Measurements from ENCODE around the gene HSF2BP. TPM values are rescaled to one million over a fixed set of nuclear protein-coding genes. Genes with fewer than 3 reads are reported as not detected.

HSF2BP gene
- total and polyA plus RNA-seq, 12 donors: 0.12 to 0.51 (median 0.18) TPM; not detected in 6

DNA sequence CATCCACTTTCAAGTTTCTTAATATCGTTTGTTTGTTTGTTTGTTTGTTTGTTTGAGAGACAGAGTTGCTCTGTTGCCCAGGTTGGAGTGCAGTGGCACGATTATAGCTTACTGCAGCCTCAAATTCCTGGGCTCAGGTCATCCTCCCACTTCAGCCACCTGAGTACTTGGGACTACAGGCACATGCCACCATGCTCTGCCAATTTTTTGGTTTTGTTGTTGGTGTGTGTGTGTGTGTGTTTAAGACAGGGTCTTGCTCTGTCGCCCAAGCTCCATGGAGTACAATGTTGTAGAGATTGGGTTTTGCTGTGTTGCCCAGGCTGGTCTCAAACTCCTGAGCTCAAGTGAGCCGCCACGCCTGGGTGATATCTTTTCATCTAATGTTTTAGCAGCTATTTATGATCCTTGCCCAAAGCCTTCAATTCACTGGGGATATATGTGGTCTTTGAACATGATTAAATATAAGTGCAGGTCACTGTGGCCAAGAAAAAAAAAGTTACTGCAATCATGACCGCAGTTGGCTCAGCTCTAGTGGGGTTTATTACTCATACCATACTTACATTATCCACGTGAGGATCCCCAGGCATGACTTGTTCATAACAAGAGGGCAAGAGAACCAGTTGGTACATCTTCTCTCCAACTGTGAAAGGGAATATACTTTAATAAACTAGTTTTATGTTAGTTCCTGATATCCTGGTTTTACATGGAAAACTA, 8.1 kb upstream of the HSF2BP start:
- Histone ChIP-seq H3K4me1 (peaks cover 0 to 15% (median 8%) of the 10 kb centered on the region in 9 donors), H3K27ac (no peak overlapping the region), H3K36me3 (peaks cover 0 to 67% (median 27%) of the 10 kb centered on the region in 9 donors), H3K27me3 (no peaks in the 10 kb centered on the region), H3K9me3 (peaks cover 0 to 6% (median 0%) of the 10 kb centered on the region in 11 donors), H3K4me3 (no peak overlapping the region)
- DNase-seq (no peak), ATAC-seq (no peak)
- intact Hi-C loops (cut with DNase I): loop anchor here in 3 of 10 donors (10.0 kb wide), 2 partner anchors 57 to 773 kb away; partner anchors contain the start of gene NDUFV3 (in 1 of the 3)
- WGBS, 2 donors: 94% methylated on average over 7 of the region's 7 CpGs
- TF ChIP-seq, protein P1, sequence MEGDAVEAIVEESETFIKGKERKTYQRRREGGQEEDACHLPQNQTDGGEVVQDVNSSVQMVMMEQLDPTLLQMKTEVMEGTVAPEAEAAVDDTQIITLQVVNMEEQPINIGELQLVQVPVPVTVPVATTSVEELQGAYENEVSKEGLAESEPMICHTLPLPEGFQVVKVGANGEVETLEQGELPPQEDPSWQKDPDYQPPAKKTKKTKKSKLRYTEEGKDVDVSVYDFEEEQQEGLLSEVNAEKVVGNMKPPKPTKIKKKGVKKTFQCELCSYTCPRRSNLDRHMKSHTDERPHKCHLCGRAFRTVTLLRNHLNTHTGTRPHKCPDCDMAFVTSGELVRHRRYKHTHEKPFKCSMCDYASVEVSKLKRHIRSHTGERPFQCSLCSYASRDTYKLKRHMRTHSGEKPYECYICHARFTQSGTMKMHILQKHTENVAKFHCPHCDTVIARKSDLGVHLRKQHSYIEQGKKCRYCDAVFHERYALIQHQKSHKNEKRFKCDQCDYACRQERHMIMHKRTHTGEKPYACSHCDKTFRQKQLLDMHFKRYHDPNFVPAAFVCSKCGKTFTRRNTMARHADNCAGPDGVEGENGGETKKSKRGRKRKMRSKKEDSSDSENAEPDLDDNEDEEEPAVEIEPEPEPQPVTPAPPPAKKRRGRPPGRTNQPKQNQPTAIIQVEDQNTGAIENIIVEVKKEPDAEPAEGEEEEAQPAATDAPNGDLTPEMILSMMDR (IDR thresholded peaks at IDR 0.05): no peak

DNA sequence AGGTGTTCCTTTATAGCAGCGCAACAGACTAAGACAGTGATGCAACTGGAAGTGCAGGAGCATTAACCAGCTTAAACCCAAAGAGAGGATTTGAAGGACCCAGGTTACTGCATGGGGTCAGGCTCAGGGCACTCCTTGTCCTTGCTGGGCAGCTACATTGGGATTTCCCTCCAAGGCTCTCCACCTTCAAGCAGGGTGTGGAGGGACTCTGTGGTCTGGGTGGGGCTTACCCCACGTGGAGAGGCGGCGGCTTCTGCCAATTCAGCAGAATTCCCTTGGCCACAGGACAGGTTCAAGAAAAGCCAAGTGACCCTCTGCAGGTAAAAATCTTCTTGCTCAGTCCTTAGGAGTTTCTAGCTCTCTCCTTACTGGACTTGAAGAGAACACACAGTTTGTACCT, 6.6 kb upstream of the HSF2BP start:
- Histone ChIP-seq H3K36me3 (peaks cover 0 to 61% (median 20%) of the 10 kb centered on the region in 9 donors), H3K4me1 (peaks cover 0 to 24% (median 12%) of the 10 kb centered on the region in 9 donors), H3K9me3 (peaks cover 0 to 6% (median 0%) of the 10 kb centered on the region in 11 donors), H3K4me3 (no peak overlapping the region), H3K27ac (no peak overlapping the region), H3K27me3 (no peaks in the 10 kb centered on the region)
- intact Hi-C loops (cut with DNase I): loop anchor here in 3 of 10 donors (10.0 kb wide), 2 partner anchors 59 to 771 kb away; partner anchors contain the start of gene NDUFV3 (in 1 of the 3)
- 95 to 96% methylated on average over 4 of the region's 4 CpGs for WGBS, 2 donors
- DNase-seq (no peak), ATAC-seq (no peak)
- TF ChIP-seq, protein P1 (IDR thresholded peaks at IDR 0.05): no peak

DNA sequence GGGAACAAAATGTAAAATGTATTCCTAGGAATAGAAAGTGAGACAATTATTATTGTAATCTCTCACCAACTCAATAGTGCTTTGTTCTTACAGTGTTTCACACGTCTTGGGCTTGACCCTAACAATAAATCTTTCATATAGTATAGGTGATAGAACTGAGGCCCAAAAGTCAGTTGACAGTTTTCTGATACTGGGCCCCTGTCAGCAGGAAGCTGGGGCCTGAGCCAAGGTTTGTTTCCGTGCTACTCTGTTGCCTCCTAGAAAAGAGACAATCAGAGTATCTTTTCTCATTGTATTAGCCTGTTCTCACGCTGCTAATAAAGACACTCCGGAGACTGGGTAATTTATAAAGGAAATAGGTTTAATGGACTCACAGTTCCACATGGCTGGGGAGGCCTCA, 5.1 kb upstream of the HSF2BP start:
- Histone ChIP-seq H3K27ac (peak overlapping the region in 1 of 10 donors; percentile 2), H3K9me3 (peaks cover 0 to 6% (median 0%) of the 10 kb centered on the region in 11 donors), H3K36me3 (peaks cover 0 to 46% (median 6%) of the 10 kb centered on the region in 9 donors), H3K4me3 (no peak overlapping the region), H3K4me1 (peaks cover 0 to 33% (median 21%) of the 10 kb centered on the region in 9 donors), H3K27me3 (no peaks in the 10 kb centered on the region)
- DNase-seq (no peak), ATAC-seq (no peak)
- 26 to 28% methylated on average over 4 of the region's 4 CpGs for WGBS, 2 donors
- intact Hi-C loops (cut with DNase I): loop anchor here in 3 of 10 donors (10.0 kb wide), 2 partner anchors 60 to 770 kb away; partner anchors contain the start of gene NDUFV3 (in 1 of the 3)
- TF ChIP-seq, protein P1 (IDR thresholded peaks at IDR 0.05): no peak

DNA sequence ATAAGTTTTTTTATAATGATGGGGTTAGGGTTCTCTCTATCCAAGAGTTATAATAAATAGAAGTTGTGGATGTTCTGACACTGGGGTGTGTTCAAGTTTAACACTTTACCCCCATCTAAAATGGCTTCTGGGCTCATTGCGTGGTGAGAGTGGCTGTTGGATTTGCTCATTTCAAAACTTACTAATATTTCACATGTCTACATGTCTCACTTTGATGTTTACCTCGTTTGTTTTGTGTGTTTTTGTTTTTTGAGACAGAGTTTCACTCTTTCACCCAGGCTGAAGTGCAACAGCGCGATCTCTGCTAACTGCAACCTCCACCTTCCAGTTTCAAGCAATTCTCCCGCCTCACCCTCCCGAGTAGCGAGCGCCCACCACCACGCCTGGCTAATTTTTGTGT, 3.7 kb upstream of the HSF2BP start:
- WGBS, 2 donors: 95% methylated on average over 9 of the region's 9 CpGs
- Histone ChIP-seq H3K4me3 (no peak overlapping the region), H3K9me3 (peaks cover 0 to 6% (median 0%) of the 10 kb centered on the region in 11 donors), H3K4me1 (peaks cover 0 to 45% (median 29%) of the 10 kb centered on the region in 9 donors), H3K27me3 (no peaks in the 10 kb centered on the region), H3K36me3 (peaks cover 0 to 43% (median 6%) of the 10 kb centered on the region in 9 donors), H3K27ac (no peak overlapping the region)
- intact Hi-C loops (cut with DNase I): loop anchor here in 3 of 10 donors (10.0 kb wide), 2 partner anchors 62 to 768 kb away; partner anchors contain the start of gene NDUFV3 (in 1 of the 3)
- no peak for ATAC-seq
- DNase-seq: no peak
- TF ChIP-seq, protein P1 (IDR thresholded peaks at IDR 0.05): no peak
